Measurements from ENCODE around the gene SLC2A13. TPM values are rescaled to one million over a fixed set of nuclear protein-coding genes. Genes with fewer than 3 reads are reported as not detected.

Gene SLC2A13
- polyA plus RNA-seq, 1 donor (not counting 4 experiments of a cell fraction or from before 2014, with no cell fraction given) = 1.1 TPM

DNA sequence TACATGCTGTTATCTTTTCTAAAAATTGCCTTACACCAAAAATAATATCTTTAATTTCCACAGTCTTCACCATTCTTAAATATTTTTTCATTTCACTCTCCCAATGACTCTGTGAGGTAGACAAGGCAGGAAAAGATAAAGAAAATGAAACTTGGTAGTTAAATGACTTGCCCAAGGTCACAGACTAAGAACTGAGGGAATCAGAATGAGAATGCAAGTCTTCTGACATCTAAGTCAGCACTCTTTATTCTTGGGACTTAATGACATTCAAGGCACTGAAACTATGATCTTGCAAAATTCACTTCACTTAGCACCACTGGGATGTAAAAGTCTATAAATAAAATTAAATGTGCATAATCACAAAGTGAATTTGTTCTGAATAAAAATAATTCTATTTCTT, 104.5 kb downstream of the SLC2A13 start:
- FAIRE-seq (no peak), DNase-seq (ENCODE audit: low read depth, low spot score) (no peak)
- Histone ChIP-seq H3K27me3 (ENCODE audit: control insufficient read depth, extremely low read depth, insufficient read depth, low read length) (no peaks in the 10 kb centered on the region), H2AFZ (ENCODE audit: control insufficient read depth, low read length) (no peak overlapping the region), H4K20me1 (ENCODE audit: control insufficient read depth, extremely low read depth, insufficient read depth, low read length) (no peaks in the 10 kb centered on the region), H3K4me2 (ENCODE audit: control insufficient read depth, extremely low read depth, insufficient read depth, low read depth, low read length) (no peak overlapping the region), H3K4me3 (ENCODE audit: control insufficient read depth in 2 of 3, extremely low read depth in 1 of 3, insufficient read depth in 2 of 3, low read depth in 1 of 3, low read length in 3 of 3) (no peak overlapping the region), H3K79me2 (ENCODE audit: control insufficient read depth, insufficient read depth, low read length) (no peaks in the 10 kb centered on the region), H3K4me1 (ENCODE audit: control insufficient read depth, extremely low read depth, insufficient read depth, low read length) (no peaks in the 10 kb centered on the region), H3K36me3 (ENCODE audit: control insufficient read depth in 2 of 2, extremely low read depth in 1 of 2, insufficient read depth in 2 of 2, low read length in 2 of 2) (no peaks in the 10 kb centered on the region), H3K27ac (ENCODE audit: control insufficient read depth, insufficient read depth, low read length) (no peak overlapping the region), H3K9me1 (ENCODE audit: control insufficient read depth, extremely low read depth, insufficient read depth, low read length) (no peaks in the 10 kb centered on the region), H3K9me3 (ENCODE audit: control insufficient read depth, low read depth, low read length) (no peaks in the 10 kb centered on the region), H3K9ac (ENCODE audit: control insufficient read depth, extremely low read depth, insufficient read depth, low read length) (no peak overlapping the region)
- dilution Hi-C loops (cut with MboI; ENCODE audit: extremely low pct_ligation_motif_present, low sequenced_read_pairs) = no loop called here
- no peak for TF ChIP-seq EZH2 (IDR thresholded peaks at IDR 0.05; ENCODE audit: low read length)
- TF ChIP-seq, protein P1, sequence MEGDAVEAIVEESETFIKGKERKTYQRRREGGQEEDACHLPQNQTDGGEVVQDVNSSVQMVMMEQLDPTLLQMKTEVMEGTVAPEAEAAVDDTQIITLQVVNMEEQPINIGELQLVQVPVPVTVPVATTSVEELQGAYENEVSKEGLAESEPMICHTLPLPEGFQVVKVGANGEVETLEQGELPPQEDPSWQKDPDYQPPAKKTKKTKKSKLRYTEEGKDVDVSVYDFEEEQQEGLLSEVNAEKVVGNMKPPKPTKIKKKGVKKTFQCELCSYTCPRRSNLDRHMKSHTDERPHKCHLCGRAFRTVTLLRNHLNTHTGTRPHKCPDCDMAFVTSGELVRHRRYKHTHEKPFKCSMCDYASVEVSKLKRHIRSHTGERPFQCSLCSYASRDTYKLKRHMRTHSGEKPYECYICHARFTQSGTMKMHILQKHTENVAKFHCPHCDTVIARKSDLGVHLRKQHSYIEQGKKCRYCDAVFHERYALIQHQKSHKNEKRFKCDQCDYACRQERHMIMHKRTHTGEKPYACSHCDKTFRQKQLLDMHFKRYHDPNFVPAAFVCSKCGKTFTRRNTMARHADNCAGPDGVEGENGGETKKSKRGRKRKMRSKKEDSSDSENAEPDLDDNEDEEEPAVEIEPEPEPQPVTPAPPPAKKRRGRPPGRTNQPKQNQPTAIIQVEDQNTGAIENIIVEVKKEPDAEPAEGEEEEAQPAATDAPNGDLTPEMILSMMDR (optimal IDR thresholded peaks at IDR 0.05 in 1 of 3, IDR thresholded peaks at IDR 0.05 in 1 of 3, conservative IDR thresholded peaks at IDR 0.05 in 1 of 3; ENCODE audit: extremely low read depth in 1 of 3, insufficient read depth in 2 of 3, low read length in 3 of 3) = no peak

DNA sequence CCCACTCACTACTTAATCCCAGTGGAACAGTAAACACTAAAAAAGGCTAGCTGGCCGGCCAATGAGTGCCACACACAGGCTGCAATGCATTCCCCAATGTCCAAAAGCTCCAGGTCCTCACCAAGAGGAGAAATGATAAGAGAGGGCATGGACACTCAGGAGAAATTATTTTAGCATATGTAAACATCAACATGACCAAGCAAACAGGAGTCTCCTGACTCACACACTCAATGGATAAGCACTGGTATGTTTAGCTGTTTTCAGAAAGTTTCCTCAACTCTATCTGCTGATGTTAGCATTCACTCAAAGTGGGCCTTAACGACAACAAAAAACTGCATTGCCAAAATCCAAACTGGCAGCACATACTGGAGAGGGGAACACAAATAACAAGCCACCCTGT, 105.0 kb downstream of the SLC2A13 start:
- no peak for FAIRE-seq
- no peak overlapping the region for H3K9ac ChIP-seq (ENCODE audit: control insufficient read depth, extremely low read depth, insufficient read depth, low read length)

More for the DNA sequence above, 105.0 kb downstream of the SLC2A13 start:
- H3K27ac ChIP-seq (ENCODE audit: control insufficient read depth, insufficient read depth, low read length) = no peak overlapping the region
- H3K36me3 ChIP-seq (ENCODE audit: control insufficient read depth in 2 of 2, extremely low read depth in 1 of 2, insufficient read depth in 2 of 2, low read length in 2 of 2) = no peaks in the 10 kb centered on the region
- no peaks in the 10 kb centered on the region for H3K27me3 ChIP-seq (ENCODE audit: control insufficient read depth, extremely low read depth, insufficient read depth, low read length)
- no peak overlapping the region for H3K4me3 ChIP-seq (ENCODE audit: control insufficient read depth in 2 of 3, extremely low read depth in 1 of 3, insufficient read depth in 2 of 3, low read depth in 1 of 3, low read length in 3 of 3)
- no peak overlapping the region for H3K4me2 ChIP-seq (ENCODE audit: control insufficient read depth, extremely low read depth, insufficient read depth, low read depth, low read length)
- no peaks in the 10 kb centered on the region for H4K20me1 ChIP-seq (ENCODE audit: control insufficient read depth, extremely low read depth, insufficient read depth, low read length)
- no peak overlapping the region for H2AFZ ChIP-seq (ENCODE audit: control insufficient read depth, low read length)
- H3K79me2 ChIP-seq (ENCODE audit: control insufficient read depth, insufficient read depth, low read length) = no peaks in the 10 kb centered on the region
- no peaks in the 10 kb centered on the region for H3K9me3 ChIP-seq (ENCODE audit: control insufficient read depth, low read depth, low read length)
- dilution Hi-C loops (cut with MboI; ENCODE audit: extremely low pct_ligation_motif_present, low sequenced_read_pairs) = no loop called here
- TF ChIP-seq EZH2 (IDR thresholded peaks at IDR 0.05; ENCODE audit: low read length) = no peak
- TF ChIP-seq, protein P1 (optimal IDR thresholded peaks at IDR 0.05 in 1 of 3, IDR thresholded peaks at IDR 0.05 in 1 of 3, conservative IDR thresholded peaks at IDR 0.05 in 1 of 3; ENCODE audit: extremely low read depth in 1 of 3, insufficient read depth in 2 of 3, low read length in 3 of 3) = no peak
- no peaks in the 10 kb centered on the region for H3K9me1 ChIP-seq (ENCODE audit: control insufficient read depth, extremely low read depth, insufficient read depth, low read length)
- no peaks in the 10 kb centered on the region for H3K4me1 ChIP-seq (ENCODE audit: control insufficient read depth, extremely low read depth, insufficient read depth, low read length)
- no peak for DNase-seq (ENCODE audit: low read depth, low spot score)

Data from keratinocyte (primary cell).